ENCODE measurements around the gene FAF2. TPM values are rescaled to one million over a fixed set of nuclear protein-coding genes. Genes with fewer than 3 reads are reported as not detected.

Gene FAF2
- total and polyA plus RNA-seq, 10 of the 15 experiments (the other 5 are each of a cell fraction or from before 2014, with no cell fraction given) = 19.0 to 45.1 (median 35.6) TPM

GRCh38 chr5:176517053-176517661 is 69.0 kb downstream of the FAF2 start:
- in situ Hi-C loops (cut with MboI) (no loop called here), intact Hi-C loops (cut with micrococcal nuclease; ENCODE audit: unreplicated experiment) (no loop called here)
- Histone ChIP-seq H3K4me2 (ENCODE audit: control insufficient read depth, insufficient read depth) (no peak overlapping the region), H3K36me3 (ENCODE audit: control insufficient read depth in 2 of 2, insufficient read depth in 2 of 2, low read length in 1 of 2) (no peaks in the 10 kb centered on the region), H3K4me3 (no peak overlapping the region), H3K4me1 (ENCODE audit: control insufficient read depth, insufficient read depth, low read length) (no peaks in the 10 kb centered on the region), H3K9me3 (replicated peaks; ENCODE audit: control insufficient read depth, insufficient read depth, low read length) (no peaks in the 10 kb centered on the region), H3K27me3 (replicated peaks in 1 of 2; ENCODE audit: control insufficient read depth in 2 of 2, insufficient read depth in 2 of 2, low read length in 1 of 2) (no peaks in the 10 kb centered on the region), H4K20me1 (ENCODE audit: control insufficient read depth, insufficient read depth) (no peaks in the 10 kb centered on the region), H3K27ac (ENCODE audit: control insufficient read depth, insufficient read depth) (no peak overlapping the region), H3K9ac (ENCODE audit: control insufficient read depth, insufficient read depth, low read length) (no peak overlapping the region), H3K79me2 (ENCODE audit: control insufficient read depth, insufficient read depth, low read length) (no peaks in the 10 kb centered on the region), H2AFZ (ENCODE audit: control insufficient read depth, low read depth, low read length) (no peak overlapping the region)
- DNase-seq (ENCODE audit: low read depth, low spot score) = no peak
- no peak for ATAC-seq
- ChIA-PET CTCF (no interaction called here), POLR2A (no interaction called here), RAD21 (ENCODE audit: unreplicated experiment) (no interaction called here), SMC1A (ENCODE audit: uncharacterized antibody, unreplicated experiment) (no interaction called here)
- FAIRE-seq = no peak
- TF ChIP-seq NR2C1 (IDR thresholded peaks at IDR 0.05) = 0 out of 2 replicates have a peak, but pooled peaks have one; percentile 16
- no peak for TF ChIP-seq CREM (IDR thresholded peaks at IDR 0.05; ENCODE audit: low read depth)
- no peak for TF ChIP-seq SIN3A (IDR thresholded peaks at IDR 0.05; ENCODE audit: low read depth, low read length)
- no TSS peak for BruUV-seq (replicated peaks)
- 33% methylated on average over 7 of the region's 7 CpGs for whole genome bisulfite sequencing (ENCODE audit: insufficient coverage, insufficient replicate concordance, low lambda C conversion rate, missing lambda C conversion rate)

- BruUV-seq (replicated peaks) = no TSS peak
- intact Hi-C loops (cut with micrococcal nuclease; ENCODE audit: unreplicated experiment) (no loop called here), in situ Hi-C loops (cut with MboI) (no loop called here)
- Histone ChIP-seq H4K20me1 (ENCODE audit: control insufficient read depth, insufficient read depth) (no peaks in the 10 kb centered on the region), H3K27me3 (replicated peaks in 1 of 2; ENCODE audit: control insufficient read depth in 2 of 2, insufficient read depth in 2 of 2, low read length in 1 of 2) (no peaks in the 10 kb centered on the region), H2AFZ (ENCODE audit: control insufficient read depth, low read depth, low read length) (no peak overlapping the region), H3K9me3 (replicated peaks; ENCODE audit: control insufficient read depth, insufficient read depth, low read length) (no peaks in the 10 kb centered on the region), H3K36me3 (ENCODE audit: control insufficient read depth in 2 of 2, insufficient read depth in 2 of 2, low read length in 1 of 2) (no peaks in the 10 kb centered on the region), H3K9ac (ENCODE audit: control insufficient read depth, insufficient read depth, low read length) (no peak overlapping the region), H3K4me2 (ENCODE audit: control insufficient read depth, insufficient read depth) (no peak overlapping the region), H3K27ac (ENCODE audit: control insufficient read depth, insufficient read depth) (no peak overlapping the region), H3K79me2 (ENCODE audit: control insufficient read depth, insufficient read depth, low read length) (no peaks in the 10 kb centered on the region), H3K4me1 (ENCODE audit: control insufficient read depth, insufficient read depth, low read length) (no peaks in the 10 kb centered on the region; the same call in 1 of the 2 replicates), H3K4me3 (no peak overlapping the region)
- 54% methylated on average over 15 of the region's 16 CpGs for WGBS (ENCODE audit: insufficient coverage, insufficient replicate concordance, low lambda C conversion rate, missing lambda C conversion rate)
- ChIA-PET SMC1A (ENCODE audit: uncharacterized antibody, unreplicated experiment) (interaction anchor here (0.7 kb wide), 1 partner anchor 339 kb away, joined by 3 read pairs; no protein-coding TSS in a partner anchor), RAD21 (ENCODE audit: unreplicated experiment) (no interaction called here), CTCF (no interaction called here), POLR2A (interaction anchor here (0.6 kb wide), 2 partner anchors 21 to 443 kb away, joined by 3 to 4 read pairs; no protein-coding TSS in a partner anchor)
- ATAC-seq = no peak
- no peak for FAIRE-seq
- DNase-seq (ENCODE audit: low read depth, low spot score) = no peak
- TF ChIP-seq NFYA (IDR thresholded peaks at IDR 0.05; ENCODE audit: borderline replicate concordance, low read depth, low read length) (no peak), JUNB (IDR thresholded peaks at IDR 0.05) (no peak), KAT2A (conservative IDR thresholded peaks at IDR 0.05; ENCODE audit: control insufficient read depth, low read depth, low read length) (no peak), IRF4 (IDR thresholded peaks at IDR 0.05; ENCODE audit: low read depth, low read length) (no peak), NFIC (IDR thresholded peaks at IDR 0.05; ENCODE audit: low read depth, low read length) (no peak), USF2 (IDR thresholded peaks at IDR 0.05; ENCODE audit: borderline replicate concordance, low read depth, low read length) (no peak), NR2C2 (IDR thresholded peaks at IDR 0.05; ENCODE audit: borderline replicate concordance, control insufficient read depth, insufficient read length, low read depth) (no peak), CHD1 (IDR thresholded peaks at IDR 0.05; ENCODE audit: low read depth, low read length) (no peak), PML (IDR thresholded peaks at IDR 0.05; ENCODE audit: low read length) (no peak), GATAD2B (conservative IDR thresholded peaks at IDR 0.05; ENCODE audit: low read depth) (no peak), RBBP5 (conservative IDR thresholded peaks at IDR 0.05) (no peak), CEBPB (IDR thresholded peaks at IDR 0.05; ENCODE audit: borderline replicate concordance in 1 of 2, low read depth in 2 of 2, low read length in 2 of 2) (no peak)
These were observed 71.9 kb downstream of the FAF2 start for GRCh38 chr5:176519810-176520720.

All from GM12878 (cell line).